Activated T-helper 2 cell treated with anti-CD3 and anti-CD28 coated beads, Interferon-gamma antibody, Interleukin-2, Interleukin-4, amounts not matched to agents 10 μg/mL and 5 μg/mL and 100 μg/mL, durations not matched to agents 14 hours and 24 hours and 36 hours (primary cell): ENCODE results near the gene CSGALNACT2. TPM values are rescaled to one million over a fixed set of nuclear protein-coding genes. Genes with fewer than 3 reads are reported as not detected.

Experiments used
- DNase-seq: peaks from one replicate; pipeline ENCODE4 v3.0.0; 2021; ENCODE audit warnings: low spot score
- H3K27ac Mint-ChIP-seq: one replicate; pipeline ENCODE4 v1.8.0; 2021; ENCODE audit warnings: mixed read lengths
- H3K27me3 Mint-ChIP-seq: one replicate; pipeline ENCODE4 v1.8.0; 2021; ENCODE audit warnings: low read depth, mixed read lengths
- H3K36me3 Mint-ChIP-seq: one replicate; pipeline ENCODE4 v1.8.0; 2021; ENCODE audit warnings: low read depth, mixed read lengths
- H3K4me1 Mint-ChIP-seq: one replicate; pipeline ENCODE4 v1.8.0; 2021; ENCODE audit warnings: low read depth, mixed read lengths
- H3K4me3 Mint-ChIP-seq: one replicate; pipeline ENCODE4 v1.8.0; 2021; ENCODE audit warnings: low read depth, mild to moderate bottlenecking, moderate library complexity, mixed read lengths
- H3K9me3 Mint-ChIP-seq: one replicate; pipeline ENCODE4 v1.8.0; 2021; ENCODE audit warnings: mixed read lengths
- intact Hi-C: fragments of 100-400 bp; cut with micrococcal nuclease; formaldehyde crosslinking; loops from one replicate; pipeline ENCODE4 v1.15.1; 2023
- total RNA-seq: library from RNA; stranded (reverse); gene quantifications from 2 replicates; pipeline ENCODE4 v1.2.3, GENCODE V29; 2022

The CSGALNACT2 gene
- total RNA-seq, 1 donor from 2014 or later: 25.2 TPM

GRCh38 chr10:43233601-43234430 lies 95.6 kb downstream of the CSGALNACT2 start:
- DNase-seq: no peak
- no peak overlapping the region for H3K27ac Mint-ChIP-seq

DNA sequence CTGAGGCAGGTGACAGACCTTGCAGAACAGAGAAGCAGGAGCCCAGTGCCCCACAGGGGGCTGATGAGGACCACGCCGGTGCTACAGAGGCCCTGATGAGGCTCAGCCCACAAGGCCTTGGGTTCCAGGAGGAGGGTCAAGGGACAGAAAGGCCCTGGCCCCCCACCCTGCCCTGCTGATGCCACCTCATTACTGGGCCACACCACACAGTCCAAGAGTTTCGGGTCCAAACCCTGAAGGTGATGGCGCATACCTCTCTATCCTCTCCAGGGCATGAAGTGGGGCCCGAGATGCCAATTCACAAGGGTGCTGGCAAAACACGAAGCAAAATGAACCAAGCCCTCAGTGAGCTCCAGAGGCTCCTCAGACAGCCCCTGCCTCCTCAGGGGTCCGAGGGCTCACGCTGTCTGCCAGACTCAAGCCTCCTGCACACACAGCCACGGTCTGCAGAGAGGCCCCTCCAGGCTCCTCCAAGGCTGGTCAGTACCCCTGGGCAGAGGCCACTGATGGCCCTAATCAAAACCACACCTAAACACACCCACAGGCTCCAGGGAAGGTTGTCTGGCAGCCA lies 96.3 kb downstream of the CSGALNACT2 start:
- Mint-ChIP-seq H3K27ac (no peak overlapping the region), H3K4me3 (no peak overlapping the region), H3K36me3 (no peaks in the 10 kb centered on the region), H3K9me3 (no peaks in the 10 kb centered on the region), H3K27me3 (peaks cover 16% of the 10 kb centered on the region), H3K4me1 (peaks cover 9% of the 10 kb centered on the region)
- intact Hi-C loops: no loop called here
- DNase-seq: no peak

More at GRCh38 chr10:43233601-43234430, 95.6 kb downstream of the CSGALNACT2 start:
- H3K4me3 Mint-ChIP-seq: no peak overlapping the region
- peaks cover 13% of the 10 kb centered on the region for H3K4me1 Mint-ChIP-seq
- intact Hi-C loops: no loop called here
- H3K27me3 Mint-ChIP-seq: peaks cover 18% of the 10 kb centered on the region
- H3K36me3 Mint-ChIP-seq: no peaks in the 10 kb centered on the region
- H3K9me3 Mint-ChIP-seq: no peaks in the 10 kb centered on the region

Other genes with a start within 250 kb of the CSGALNACT2 start
- gene RET, start 61.4 kb upstream of the CSGALNACT2 start, total RNA-seq: 0.21 and 0.59 TPM in 2 replicates
- gene RASGEF1A, start 128.6 kb downstream of the CSGALNACT2 start, total RNA-seq: 1.1 and 1.6 TPM in 2 replicates
- not detected in 2 replicates for gene FXYD4, start 233.2 kb downstream of the CSGALNACT2 start, total RNA-seq